ENCODE measurements around the gene ARHGAP15.

DNA sequence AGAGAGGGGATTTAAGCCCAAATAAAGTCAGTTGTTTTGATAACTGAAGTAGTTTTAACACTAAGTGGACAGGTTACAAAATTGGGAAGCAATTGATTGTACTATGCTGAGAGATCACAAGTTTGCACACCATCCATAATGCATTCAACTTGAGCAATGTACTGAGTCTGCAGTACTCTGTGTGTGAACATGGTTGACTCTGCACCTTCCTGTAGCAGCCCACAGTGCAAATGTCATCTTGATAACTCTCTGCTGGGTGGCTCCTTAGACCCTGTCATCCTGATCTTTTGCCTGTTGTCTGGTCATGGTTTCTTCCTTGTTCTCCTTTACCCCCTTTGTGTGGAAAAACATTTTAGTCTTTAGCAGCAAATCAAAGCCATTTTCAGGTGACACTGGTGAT, 168.0 kb downstream of the ARHGAP15 start:
- TF ChIP-seq, protein P1, sequence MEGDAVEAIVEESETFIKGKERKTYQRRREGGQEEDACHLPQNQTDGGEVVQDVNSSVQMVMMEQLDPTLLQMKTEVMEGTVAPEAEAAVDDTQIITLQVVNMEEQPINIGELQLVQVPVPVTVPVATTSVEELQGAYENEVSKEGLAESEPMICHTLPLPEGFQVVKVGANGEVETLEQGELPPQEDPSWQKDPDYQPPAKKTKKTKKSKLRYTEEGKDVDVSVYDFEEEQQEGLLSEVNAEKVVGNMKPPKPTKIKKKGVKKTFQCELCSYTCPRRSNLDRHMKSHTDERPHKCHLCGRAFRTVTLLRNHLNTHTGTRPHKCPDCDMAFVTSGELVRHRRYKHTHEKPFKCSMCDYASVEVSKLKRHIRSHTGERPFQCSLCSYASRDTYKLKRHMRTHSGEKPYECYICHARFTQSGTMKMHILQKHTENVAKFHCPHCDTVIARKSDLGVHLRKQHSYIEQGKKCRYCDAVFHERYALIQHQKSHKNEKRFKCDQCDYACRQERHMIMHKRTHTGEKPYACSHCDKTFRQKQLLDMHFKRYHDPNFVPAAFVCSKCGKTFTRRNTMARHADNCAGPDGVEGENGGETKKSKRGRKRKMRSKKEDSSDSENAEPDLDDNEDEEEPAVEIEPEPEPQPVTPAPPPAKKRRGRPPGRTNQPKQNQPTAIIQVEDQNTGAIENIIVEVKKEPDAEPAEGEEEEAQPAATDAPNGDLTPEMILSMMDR (IDR thresholded peaks at IDR 0.05) = no peak
- no peak for TF ChIP-seq ZFX (IDR thresholded peaks at IDR 0.05; ENCODE audit: borderline replicate concordance)

All from 22Rv1 (cell line).